HT1080 (cell line): ENCODE data around the gene TERT. TPM values are rescaled to one million over a fixed set of nuclear protein-coding genes. Genes with fewer than 3 reads are reported as not detected.
"Not testable (repeated sequence)": the region's sequence is repeated elsewhere in the genome, so short reads cannot be mapped to it uniquely, and the experiment has no call there.

Experiments
- DNase-seq: peaks from one replicate; pipeline ENCODE4 v3.0.0-alpha.2; 2015; ENCODE audit warnings: low read depth
- total RNA-seq: library from RNA; depleted of rRNA; stranded (reverse); fragments of >200 nt; shearing (Covaris generic); gene quantifications from 2 replicates; pipeline ENCODE4 v1.2.3, GENCODE V29; 2014

TERT gene
- total RNA-seq, 1 experiment from 2014 or later, result 10.5 TPM

GRCh38 chr5:1279443-1280151 is 15.3 kb downstream of the TERT start:
- no peak for DNase-seq

GRCh38 chr5:1278656-1279442 is 16.0 kb downstream of the TERT start:
- no peak for DNase-seq

- no peak for DNase-seq
These were observed 16.7 kb downstream of the TERT start for GRCh38 chr5:1278216-1278615.

DNA sequence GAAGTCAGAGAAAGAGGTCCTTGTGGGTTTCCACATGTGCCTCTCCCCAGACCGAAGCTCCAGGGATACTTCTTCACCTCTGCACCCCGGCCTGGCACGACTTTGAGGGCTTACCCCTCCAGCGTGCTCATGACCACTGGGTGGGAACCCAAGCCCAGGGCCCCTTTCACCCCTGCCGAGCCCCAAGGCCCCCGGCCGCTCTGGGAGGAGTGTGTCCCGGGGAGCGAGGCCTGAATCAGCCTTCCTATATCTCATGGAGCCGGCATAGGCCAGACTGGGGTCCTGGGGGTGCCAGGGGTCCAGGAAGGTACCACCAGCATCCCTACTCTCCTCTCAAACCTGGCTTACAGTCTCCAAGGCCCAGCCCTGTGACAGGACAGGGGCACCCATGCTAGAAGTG is 17.1 kb downstream of the TERT start:
- no peak for DNase-seq

DNA sequence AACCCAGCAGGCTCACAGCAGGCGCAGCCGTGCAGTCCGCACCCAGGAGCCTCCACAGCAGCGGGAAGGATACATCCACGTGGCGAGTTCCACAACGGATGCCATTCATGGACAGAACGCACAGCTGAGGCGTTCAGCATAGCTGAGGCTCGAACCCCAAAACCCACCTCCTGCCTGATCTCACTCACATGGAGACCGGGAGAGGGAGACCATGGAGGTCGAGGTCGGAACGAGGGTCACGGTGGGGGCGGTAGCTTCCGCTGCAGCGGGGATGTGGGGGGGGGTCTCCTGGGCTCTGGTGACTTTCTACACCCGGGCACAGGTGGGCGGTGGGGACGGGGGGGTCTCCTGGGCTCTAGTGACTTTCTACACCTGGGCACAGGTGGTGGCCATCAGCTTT is 17.5 kb downstream of the TERT start:
- DNase-seq, result no peak

GRCh38 chr5:1276930-1277329 is 17.9 kb downstream of the TERT start:
- DNase-seq, result no peak

- not testable (repeated sequence) for DNase-seq
These were observed 19.2 kb downstream of the TERT start for GRCh38 chr5:1275397-1276391.

DNA sequence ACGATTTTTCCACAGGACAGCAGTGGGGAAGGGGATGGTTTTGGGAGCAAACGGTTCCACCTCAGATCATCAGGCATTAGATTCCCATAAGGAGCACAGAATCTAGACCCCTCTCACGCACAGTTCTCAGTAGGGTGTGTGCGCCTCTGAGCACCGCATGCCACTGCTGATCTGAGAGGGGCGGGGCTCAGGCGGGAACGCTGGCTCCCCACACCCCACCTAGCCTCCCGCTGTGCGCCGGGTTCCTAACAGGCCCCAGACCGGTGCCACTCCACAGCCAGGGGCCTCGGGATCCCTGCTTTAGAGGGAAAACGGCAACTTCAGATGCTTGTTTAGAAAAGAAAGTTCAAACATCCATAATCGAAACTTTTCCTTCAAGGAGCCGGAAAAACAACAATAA is 20.4 kb downstream of the TERT start:
- no peak for DNase-seq

DNA sequence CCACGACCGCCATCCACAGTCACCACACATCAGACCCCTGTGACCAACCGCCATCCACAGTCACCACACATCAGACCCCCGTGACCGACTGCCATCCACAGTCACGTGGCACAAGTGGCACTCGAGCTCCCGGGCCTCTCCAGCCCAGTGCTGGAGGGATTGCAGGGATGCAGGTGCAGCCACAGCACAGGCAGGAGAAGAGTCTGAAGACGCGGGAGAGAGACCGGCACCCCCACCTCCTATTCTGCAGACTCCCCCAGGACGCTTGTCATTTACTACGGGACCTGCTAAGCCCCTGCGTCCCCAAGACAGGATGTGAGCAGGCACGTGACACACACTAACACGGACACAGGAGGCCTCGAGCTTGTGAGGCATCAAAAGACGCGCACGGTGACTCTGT is 21.1 kb downstream of the TERT start:
- DNase-seq, result no peak

DNA sequence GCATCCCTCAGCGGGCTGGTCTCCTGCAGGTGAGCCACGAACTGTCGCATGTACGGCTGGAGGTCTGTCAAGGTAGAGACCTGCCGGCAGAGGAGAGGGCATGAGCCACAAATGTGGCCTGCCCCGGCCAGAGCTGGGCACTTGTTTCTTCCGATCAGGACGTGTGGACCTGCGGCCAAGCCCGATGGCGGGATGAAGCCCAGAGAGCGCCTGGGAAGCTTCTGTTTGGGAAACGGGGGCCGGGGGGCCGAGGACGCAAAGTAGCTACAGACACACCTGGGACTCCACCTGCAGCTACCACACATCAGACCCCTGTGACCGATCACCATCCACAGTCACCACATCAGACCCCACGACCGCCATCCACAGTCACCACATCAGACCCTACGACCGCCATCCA is 22.7 kb downstream of the TERT start:
- no peak for DNase-seq

GRCh38 chr5:1270933-1271914 is 23.6 kb downstream of the TERT start:
- no peak for DNase-seq

DNA sequence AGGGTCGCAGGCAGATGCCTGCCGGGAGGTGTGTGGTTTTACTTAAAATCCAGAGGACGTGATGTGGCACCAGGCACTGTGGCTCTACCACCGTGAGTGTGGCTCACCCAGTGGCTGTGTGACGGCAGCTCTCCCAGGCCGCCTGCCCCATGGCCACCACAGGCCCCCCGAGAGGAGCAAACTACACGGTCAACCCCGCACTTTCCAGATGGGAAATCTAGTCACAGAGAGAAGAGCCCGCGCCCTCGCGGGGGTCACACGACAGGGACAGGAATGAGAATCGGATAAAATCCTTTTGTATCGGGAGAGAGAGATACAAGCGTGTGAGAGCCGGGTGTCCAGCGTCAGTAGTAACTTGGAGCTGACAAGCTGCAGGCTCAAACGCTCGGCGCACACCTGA is 24.4 kb downstream of the TERT start:
- no peak for DNase-seq

GRCh38 chr5:1268666-1269065 is 26.2 kb downstream of the TERT start:
- DNase-seq, result peak; percentile 45

GRCh38 chr5:1268056-1268455 is 26.8 kb downstream of the TERT start:
- DNase-seq, result no peak

GRCh38 chr5:1267464-1267863 is 27.4 kb downstream of the TERT start:
- DNase-seq, result not testable (repeated sequence)

DNA sequence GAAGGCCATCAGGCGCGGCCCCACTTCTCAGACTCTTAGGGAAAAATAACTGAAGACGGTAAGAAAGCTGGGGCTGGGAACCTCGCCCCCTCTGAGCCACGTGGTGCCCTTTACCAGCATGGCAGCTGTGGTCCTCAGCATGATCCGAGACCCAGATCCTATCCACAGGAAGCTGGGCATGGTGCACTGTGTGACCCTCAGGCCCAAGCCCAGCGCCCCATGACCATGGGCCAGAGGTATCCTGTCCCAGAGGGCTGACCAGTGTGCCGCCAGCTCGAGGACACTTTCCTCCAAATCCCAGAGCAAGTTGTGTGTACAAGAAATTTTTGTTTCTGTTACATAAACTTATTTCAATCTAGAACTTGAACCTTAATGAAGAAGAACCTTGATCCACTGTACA is 28.1 kb downstream of the TERT start:
- no peak for DNase-seq

DNA sequence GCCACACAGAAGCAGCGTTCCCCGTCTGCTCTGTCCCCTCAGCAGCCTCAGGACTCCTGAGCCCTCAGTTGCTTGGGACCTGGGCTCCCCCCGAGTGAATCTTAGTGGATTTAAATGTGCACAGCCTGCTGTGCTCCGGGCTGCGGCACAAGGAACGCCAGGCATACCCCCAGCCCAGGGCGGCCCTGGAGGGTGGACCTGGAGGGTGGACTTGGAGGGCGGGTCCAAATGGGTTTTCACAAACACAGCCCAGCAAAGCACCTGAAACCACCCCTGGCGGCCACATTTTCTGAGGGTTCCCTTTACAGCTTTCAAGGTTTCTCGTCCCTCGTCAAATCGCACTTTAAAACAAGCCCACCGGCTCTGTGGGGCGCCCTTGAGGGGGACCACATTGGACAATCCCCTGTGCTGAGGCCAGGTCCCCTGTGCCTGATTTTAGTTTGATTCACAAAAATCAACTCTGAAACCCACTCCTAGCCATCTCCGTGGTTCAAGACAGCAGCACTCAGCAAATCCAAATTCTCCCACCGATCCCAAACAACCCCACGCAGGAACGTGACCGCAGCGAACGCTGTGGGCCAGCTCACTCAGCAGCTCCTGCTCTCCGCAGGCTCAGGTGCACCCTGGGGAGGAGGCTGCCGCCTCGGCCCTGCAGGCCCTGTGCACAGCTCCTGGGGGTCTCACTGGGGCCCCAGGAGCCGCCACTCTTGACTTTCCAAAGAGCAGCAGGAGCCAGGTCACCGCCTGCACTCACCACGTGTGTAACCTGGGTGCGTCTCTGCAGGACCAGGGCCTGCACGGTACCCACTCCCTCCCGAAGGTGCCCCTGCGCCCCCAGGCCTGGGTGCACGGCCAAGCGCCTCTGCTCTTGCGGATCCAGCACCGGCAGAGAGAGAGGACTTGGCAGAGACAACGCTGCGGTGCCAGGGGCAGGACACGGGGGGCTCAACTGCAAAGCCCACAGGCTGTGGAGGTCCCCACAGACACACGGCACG is 29.1 kb downstream of the TERT start:
- DNase-seq, result no peak

GRCh38 chr5:1265026-1265425 is 29.8 kb downstream of the TERT start:
- DNase-seq, result no peak

GRCh38 chr5:1264211-1264610 is 30.7 kb downstream of the TERT start:
- DNase-seq, result no peak
